Prostate gland (tissue), 2 donors: ENCODE data around the gene CRYBG1.

Source experiments
- POLR2A ChIP-seq: fragments of 450-650 bp; IDR thresholded peaks from one replicate; pipeline ENCODE4 v1.6.1; 2016; ENCODE audit warnings: antibody characterized with exemption, mild to moderate bottlenecking
- TF ChIP-seq, protein P1 (sequence below), 4 experiments: fragments of 200-600 bp in 2 of 4; fragments of 450-650 bp in 2 of 4; sonication (generic) in 2 of 4; IDR thresholded peaks; 1 replicate in 3 of 4; 2 replicates in 1 of 4; pipeline ENCODE4 v1.5.1; 2016 to 2019; ENCODE audit warnings: antibody characterized with exemption in 4 of 4, mild to moderate bottlenecking in 2 of 4, moderate library complexity in 2 of 4

DNA sequence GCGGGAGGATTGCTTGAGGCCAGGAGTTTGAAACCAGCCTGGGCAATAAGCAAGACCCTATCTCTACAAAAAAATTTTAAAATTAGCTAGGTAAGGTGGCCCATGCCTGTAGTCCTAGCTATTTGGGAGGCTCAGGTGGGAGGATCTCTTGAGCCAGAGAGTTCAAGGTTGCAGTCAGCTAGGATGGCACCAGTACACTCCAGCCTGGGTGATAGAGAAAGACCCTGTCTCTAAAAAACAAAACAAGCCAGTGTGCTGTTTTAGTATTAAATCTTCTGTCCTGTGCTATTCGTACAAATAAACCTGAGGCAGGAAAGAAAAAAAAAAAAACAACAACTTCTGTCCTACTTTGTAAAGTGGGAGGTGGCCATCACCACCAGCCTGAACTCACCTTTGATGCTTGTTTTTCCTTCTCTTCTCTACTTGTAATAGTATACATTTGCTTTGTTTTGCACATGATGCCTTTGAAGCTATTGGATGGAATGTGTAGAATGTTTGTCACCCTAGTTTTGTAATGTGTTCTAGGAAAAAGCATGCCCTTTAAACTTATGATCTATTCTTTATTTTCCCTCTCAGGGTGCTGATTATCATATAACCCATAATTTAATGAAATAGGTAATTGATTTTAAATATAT, 102.5 kb downstream of the CRYBG1 start:
- TF ChIP-seq, protein P1, sequence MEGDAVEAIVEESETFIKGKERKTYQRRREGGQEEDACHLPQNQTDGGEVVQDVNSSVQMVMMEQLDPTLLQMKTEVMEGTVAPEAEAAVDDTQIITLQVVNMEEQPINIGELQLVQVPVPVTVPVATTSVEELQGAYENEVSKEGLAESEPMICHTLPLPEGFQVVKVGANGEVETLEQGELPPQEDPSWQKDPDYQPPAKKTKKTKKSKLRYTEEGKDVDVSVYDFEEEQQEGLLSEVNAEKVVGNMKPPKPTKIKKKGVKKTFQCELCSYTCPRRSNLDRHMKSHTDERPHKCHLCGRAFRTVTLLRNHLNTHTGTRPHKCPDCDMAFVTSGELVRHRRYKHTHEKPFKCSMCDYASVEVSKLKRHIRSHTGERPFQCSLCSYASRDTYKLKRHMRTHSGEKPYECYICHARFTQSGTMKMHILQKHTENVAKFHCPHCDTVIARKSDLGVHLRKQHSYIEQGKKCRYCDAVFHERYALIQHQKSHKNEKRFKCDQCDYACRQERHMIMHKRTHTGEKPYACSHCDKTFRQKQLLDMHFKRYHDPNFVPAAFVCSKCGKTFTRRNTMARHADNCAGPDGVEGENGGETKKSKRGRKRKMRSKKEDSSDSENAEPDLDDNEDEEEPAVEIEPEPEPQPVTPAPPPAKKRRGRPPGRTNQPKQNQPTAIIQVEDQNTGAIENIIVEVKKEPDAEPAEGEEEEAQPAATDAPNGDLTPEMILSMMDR (IDR thresholded peaks at IDR 0.05) = no peak
- no peak for TF ChIP-seq POLR2A
